A673 (cell line): ENCODE results near the gene ZNF57.
"Not testable (repeated sequence)": the region's sequence is repeated elsewhere in the genome, so short reads cannot be mapped to it uniquely, and the experiment has no call there.

Source experiments
- CTCF ChIP-seq: fragments of 300-800, 200-600 bp; sonication (generic); conservative IDR thresholded peaks from 2 replicates; pipeline ENCODE4 v1.5.1; 2017; ENCODE audit warnings: low read depth, mild to moderate bottlenecking, antibody characterized with exemption, low read length, moderate library complexity, mixed read lengths
- EZH2 ChIP-seq: fragments of 200-600 bp; sonication (generic); IDR thresholded peaks from 2 replicates; pipeline ENCODE4 v1.6.1; 2017; ENCODE audit warnings: borderline replicate concordance, low read depth, mild to moderate bottlenecking, mixed read lengths, antibody characterized with exemption, low read length; ENCODE audit not compliant: poor library complexity, severe bottlenecking

GRCh38 chr19:2935863-2936262 lies 35.1 kb downstream of the ZNF57 start:
- TF ChIP-seq CTCF, EZH2: not testable (repeated sequence)
